Epithelial cell of proximal tubule (primary cell): ENCODE data around the gene MYO1G. TPM values are rescaled to one million over a fixed set of nuclear protein-coding genes. Genes with fewer than 3 reads are reported as not detected.

ENCODE experiments used
- DNase-seq: peaks from one replicate; pipeline ENCODE4 v3.0.0-alpha.2; 2011; ENCODE audit warnings: low read depth
- H3K4me3 ChIP-seq: 2 replicates; pipeline ENCODE4 v1.5.1; 2011; ENCODE audit warnings: low read depth, mild to moderate bottlenecking, low read length
- CTCF ChIP-seq: conservative IDR thresholded peaks from 2 replicates; pipeline ENCODE4 v1.5.1; 2012; ENCODE audit warnings: low read depth, mild to moderate bottlenecking, low read length
- total RNA-seq: library from RNA; depleted of rRNA; stranded (reverse); fragments of >200 nt; gene quantifications from 2 replicates; pipeline ENCODE4 v1.2.3, GENCODE V29; 2015

Gene MYO1G
- total RNA-seq, 1 donor from 2014 or later, result not detected

DNA sequence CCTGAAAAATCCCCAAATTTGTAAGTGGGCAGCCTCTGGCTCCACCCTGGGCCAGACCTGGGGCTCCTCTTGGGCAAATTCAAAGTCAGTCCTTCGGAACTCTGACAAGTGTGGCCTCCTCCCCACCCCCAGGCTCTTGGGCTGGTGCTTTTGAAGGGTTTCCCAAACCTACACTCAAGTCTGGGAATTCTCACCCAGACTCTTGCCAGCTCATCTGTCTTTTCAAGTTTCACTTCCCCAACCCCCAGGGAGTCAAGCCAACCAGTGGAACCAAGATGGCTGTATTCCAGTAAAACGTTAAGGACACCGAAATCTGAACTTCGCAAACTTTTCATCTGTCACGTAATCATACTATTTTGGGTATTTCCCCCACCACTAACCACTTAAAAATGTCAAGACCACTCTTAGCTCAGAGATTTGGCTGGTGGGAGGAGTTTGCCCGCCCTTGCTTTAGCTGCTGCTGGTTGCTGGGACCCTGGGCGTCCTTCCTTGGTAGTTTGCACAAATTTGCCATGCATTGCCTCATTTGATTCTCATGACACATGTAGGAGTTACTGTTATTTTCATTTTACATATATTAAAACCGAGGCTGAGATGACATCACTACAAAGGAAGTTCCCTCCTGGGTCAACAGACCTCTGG is 1.7 kb upstream of the MYO1G start:
- no peak for TF ChIP-seq CTCF
- H3K4me3 ChIP-seq, result no peak overlapping the region
- no peak for DNase-seq

DNA sequence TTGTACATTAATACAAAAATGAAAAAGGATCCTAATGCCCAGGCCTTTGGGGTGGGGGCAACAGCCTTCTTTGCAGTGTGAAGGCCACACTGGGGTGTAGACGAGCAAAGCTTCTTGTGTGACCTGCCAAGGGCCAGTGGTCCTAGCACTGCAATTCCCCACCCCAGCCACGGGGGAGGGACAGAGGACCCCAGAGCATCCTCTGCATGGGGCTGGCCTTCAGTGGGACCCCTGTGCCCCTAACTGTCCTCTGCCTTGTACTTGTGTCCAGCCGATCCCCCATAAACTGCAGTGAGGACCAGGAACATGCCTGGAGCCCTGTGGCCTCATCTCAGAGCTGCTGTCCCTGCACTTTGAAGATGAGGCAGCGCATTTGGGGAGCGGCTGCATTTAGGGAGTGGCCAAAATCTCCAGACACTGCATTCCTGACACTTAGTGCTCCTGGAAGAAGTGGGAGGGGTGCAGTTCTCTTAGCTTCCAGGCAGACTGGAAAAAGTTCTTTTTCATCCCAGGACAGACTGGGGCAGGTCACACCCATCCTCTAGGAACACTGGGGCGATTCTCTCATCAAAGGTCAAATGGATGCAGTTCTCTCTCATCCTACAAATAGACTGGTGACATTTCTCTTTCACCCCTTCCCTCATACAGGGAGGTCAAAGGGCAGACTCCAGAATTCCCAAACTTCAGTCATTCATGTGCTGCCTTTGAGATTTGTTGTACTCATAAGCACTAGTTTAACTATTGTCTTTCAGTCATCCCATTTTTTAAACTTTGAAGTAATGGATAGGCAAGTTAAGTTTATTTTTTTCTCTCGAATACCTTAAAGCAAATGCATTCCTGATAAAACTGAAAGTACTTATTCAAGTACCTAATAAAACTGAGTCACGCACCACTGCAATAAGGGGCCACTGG is 922 bp upstream of the MYO1G start:
- no peak overlapping the region for H3K4me3 ChIP-seq
- no peak for DNase-seq
- TF ChIP-seq CTCF, result no peak

DNA sequence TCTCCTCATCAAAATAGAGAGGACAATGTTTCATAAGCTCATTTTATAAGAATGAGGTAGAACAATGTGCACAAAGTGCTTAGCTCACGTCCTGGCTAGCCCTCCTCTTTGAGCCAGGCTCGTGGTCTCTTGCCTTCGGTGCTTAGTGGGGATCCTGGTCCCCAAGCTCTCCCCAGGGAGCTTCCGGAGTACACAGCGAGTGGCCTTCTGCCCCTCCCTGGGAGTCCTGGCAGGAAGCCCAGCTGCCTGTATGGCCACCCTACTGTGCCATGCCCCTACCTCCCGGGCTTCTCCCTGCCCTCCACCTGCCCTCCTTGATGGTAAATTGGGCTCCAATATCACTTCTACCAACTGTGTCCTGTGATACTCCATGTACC is 868 bp downstream of the MYO1G start:
- DNase-seq, result no peak
- no peak for TF ChIP-seq CTCF
- no peak overlapping the region for H3K4me3 ChIP-seq

GRCh38 chr7:44977304-44977958 is 1.4 kb downstream of the MYO1G start:
- no peak overlapping the region for H3K4me3 ChIP-seq
- DNase-seq, result no peak
- TF ChIP-seq CTCF, result no peak

- TF ChIP-seq CTCF, result no peak
- no peak overlapping the region for H3K4me3 ChIP-seq
- DNase-seq, result no peak
Measured at GRCh38 chr7:44976746-44977196, 2.0 kb downstream of the MYO1G start.

- TF ChIP-seq CTCF, result no peak
- H3K4me3 ChIP-seq, result no peak overlapping the region
Measured at GRCh38 chr7:44976040-44976745, 2.6 kb downstream of the MYO1G start.

More at GRCh38 chr7:44976040-44976745, 2.6 kb downstream of the MYO1G start:
- no peak for DNase-seq
